DND-41 (cell line): Measurements from ENCODE around the gene RNF14.

Experiments used
- ATAC-seq: fragments of 200-7000 bp; cut with Tn5 transposase; 3 replicates; pipeline ENCODE4 v1.9.1; 2021; ENCODE audit warnings: low read depth; ENCODE audit not compliant: insufficient read depth
- DNase-seq: peaks from one replicate; pipeline ENCODE4 v3.0.0-alpha.2; 2020
- H2AFZ ChIP-seq: 2 replicates; pipeline ENCODE4 v1.6.0; 2012; ENCODE audit warnings: low read depth, low read length
- H3K27ac ChIP-seq: 2 replicates; pipeline ENCODE4 v1.5.1; 2012; ENCODE audit warnings: low read length, inconsistent platforms
- H3K27me3 ChIP-seq: fragments of 200-600 bp; sonication (generic); 2 replicates; pipeline ENCODE4 v1.6.0; 2012; ENCODE audit warnings: low read length, mild to moderate bottlenecking, inconsistent platforms; ENCODE audit not compliant: insufficient read depth, poor library complexity
- H3K36me3 ChIP-seq: 2 replicates; pipeline ENCODE4 v1.5.1; 2012; ENCODE audit warnings: low read length, inconsistent platforms; ENCODE audit not compliant: insufficient read depth
- H3K4me1 ChIP-seq: 2 replicates; pipeline ENCODE4 v1.5.1; 2012; ENCODE audit warnings: mild to moderate bottlenecking, low read length; ENCODE audit not compliant: insufficient read depth
- H3K4me2 ChIP-seq: 2 replicates; pipeline ENCODE4 v1.6.0; 2012; ENCODE audit warnings: mild to moderate bottlenecking, moderate library complexity, low read length, inconsistent platforms; ENCODE audit not compliant: insufficient read depth
- H3K4me3 ChIP-seq, 2 experiments: fragments of 200-600 bp in 1 of 2; shearing (Covaris generic) in 1 of 2; 2 replicates each; pipeline ENCODE4 v1.5.1; 2012 to 2016; ENCODE audit warnings: inconsistent platforms in 2 of 2, low read length in 2 of 2, mild to moderate bottlenecking in 2 of 2, low read depth in 1 of 2, moderate library complexity in 1 of 2
- H3K79me2 ChIP-seq: 2 replicates; pipeline ENCODE4 v1.6.0; 2012; ENCODE audit warnings: low read length, inconsistent platforms; ENCODE audit not compliant: insufficient read depth
- H3K9ac ChIP-seq: 2 replicates; pipeline ENCODE4 v1.6.0; 2012; ENCODE audit warnings: low read depth, mild to moderate bottlenecking, inconsistent platforms, low read length, moderate library complexity
- H3K9me3 ChIP-seq: 2 replicates; pipeline ENCODE4 v1.5.1; 2012; ENCODE audit warnings: low read length, moderate library complexity, mild to moderate bottlenecking, inconsistent platforms; ENCODE audit not compliant: insufficient read depth, severe bottlenecking
- H4K20me1 ChIP-seq: 2 replicates; pipeline ENCODE4 v1.6.0; 2012; ENCODE audit warnings: low read length; ENCODE audit not compliant: insufficient read depth
- CTCF ChIP-seq: IDR thresholded peaks from 2 replicates; pipeline ENCODE4 v1.5.1; 2012; ENCODE audit warnings: borderline replicate concordance, low read length, moderate library complexity, mild to moderate bottlenecking; ENCODE audit not compliant: poor library complexity, severe bottlenecking; ENCODE audit errors: extremely low read depth
- EZH2 ChIP-seq: IDR thresholded peaks from 3 replicates; pipeline ENCODE4 v1.6.1; 2012; ENCODE audit warnings: borderline replicate concordance, low read depth, mild to moderate bottlenecking, moderate library complexity, low read length, inconsistent platforms; ENCODE audit not compliant: severe bottlenecking

RNF14 gene

DNA sequence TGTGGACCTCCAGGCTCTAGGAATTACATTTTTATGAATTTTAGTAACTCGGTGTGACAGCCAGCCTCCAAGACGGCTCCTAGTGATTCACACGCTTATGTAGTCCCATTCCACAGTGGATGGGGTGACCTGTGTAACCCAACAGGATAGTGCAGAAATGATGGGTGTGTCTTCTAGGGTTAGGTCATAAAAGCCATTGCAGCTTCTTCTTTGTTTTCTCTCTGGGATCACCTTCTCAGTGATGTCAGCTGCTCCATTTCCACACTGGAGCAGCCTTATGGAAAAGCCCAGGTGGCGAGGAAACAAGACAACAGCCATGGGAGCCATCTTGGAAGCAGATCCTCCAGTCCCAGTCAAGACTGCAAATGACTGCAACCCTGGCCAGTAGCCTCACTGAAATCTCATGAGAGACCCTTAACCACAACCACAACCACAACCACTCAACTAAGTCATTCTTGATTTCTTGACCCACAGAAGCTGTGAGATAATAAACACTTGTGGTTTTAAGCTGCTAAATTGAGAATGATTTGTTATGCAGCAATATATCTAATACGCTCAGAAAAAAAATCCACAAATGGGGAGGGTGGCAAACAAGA, 49.0 kb downstream of the RNF14 start:
- H3K36me3 ChIP-seq, result no peaks in the 10 kb centered on the region
- TF ChIP-seq EZH2 (no peak), CTCF (no peak)
- H3K4me1 ChIP-seq, result peaks cover 39% of the 10 kb centered on the region
- H3K9ac ChIP-seq, result no peak overlapping the region
- DNase-seq, result peak; percentile 20
- no peak overlapping the region for H3K4me3 ChIP-seq
- H4K20me1 ChIP-seq, result no peaks in the 10 kb centered on the region
- H3K79me2 ChIP-seq, result no peaks in the 10 kb centered on the region
- H3K4me2 ChIP-seq, result no peak overlapping the region
- no peak overlapping the region for H3K27ac ChIP-seq
- no peak overlapping the region for H2AFZ ChIP-seq
- peaks cover 4% of the 10 kb centered on the region for H3K9me3 ChIP-seq
- H3K27me3 ChIP-seq, result no peaks in the 10 kb centered on the region
- ATAC-seq, result no peak

DNA sequence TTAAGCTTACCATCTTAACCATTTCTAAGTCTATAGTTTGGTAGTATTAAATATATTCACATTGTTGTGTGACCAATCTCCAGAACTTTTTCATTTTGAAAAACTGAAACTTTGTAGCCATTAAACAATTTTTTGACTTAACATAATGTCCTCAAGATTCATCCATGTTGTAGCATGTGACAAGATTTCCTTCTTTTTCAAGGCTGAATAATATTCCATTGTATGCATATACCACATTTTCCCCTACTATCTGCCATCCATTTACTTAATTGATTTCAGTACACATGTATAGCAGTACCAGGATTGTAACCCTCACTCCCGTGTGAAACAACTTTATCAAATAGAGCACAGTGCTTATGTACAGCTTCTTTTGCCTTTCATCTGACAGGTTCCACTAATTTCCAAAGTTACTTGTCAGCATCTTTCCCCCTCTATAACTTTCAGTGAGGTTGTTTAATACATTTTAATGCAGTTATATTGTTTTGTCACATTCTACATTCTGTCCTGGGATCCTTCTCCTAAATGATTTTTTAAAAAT, 51.3 kb downstream of the RNF14 start:
- H3K36me3 ChIP-seq, result no peaks in the 10 kb centered on the region
- H3K9me3 ChIP-seq, result peaks cover 4% of the 10 kb centered on the region
- no peaks in the 10 kb centered on the region for H4K20me1 ChIP-seq
- TF ChIP-seq CTCF, result no peak
- TF ChIP-seq EZH2, result no peak
- no peak overlapping the region for H3K4me3 ChIP-seq
- H3K4me1 ChIP-seq, result peaks cover 31% of the 10 kb centered on the region
- no peak overlapping the region for H3K9ac ChIP-seq
- no peak overlapping the region for H3K4me2 ChIP-seq
- ATAC-seq (no peak), DNase-seq (no peak)
- H3K79me2 ChIP-seq, result no peaks in the 10 kb centered on the region
- H3K27me3 ChIP-seq, result no peaks in the 10 kb centered on the region
- H2AFZ ChIP-seq, result no peak overlapping the region
- H3K27ac ChIP-seq, result no peak overlapping the region

DNA sequence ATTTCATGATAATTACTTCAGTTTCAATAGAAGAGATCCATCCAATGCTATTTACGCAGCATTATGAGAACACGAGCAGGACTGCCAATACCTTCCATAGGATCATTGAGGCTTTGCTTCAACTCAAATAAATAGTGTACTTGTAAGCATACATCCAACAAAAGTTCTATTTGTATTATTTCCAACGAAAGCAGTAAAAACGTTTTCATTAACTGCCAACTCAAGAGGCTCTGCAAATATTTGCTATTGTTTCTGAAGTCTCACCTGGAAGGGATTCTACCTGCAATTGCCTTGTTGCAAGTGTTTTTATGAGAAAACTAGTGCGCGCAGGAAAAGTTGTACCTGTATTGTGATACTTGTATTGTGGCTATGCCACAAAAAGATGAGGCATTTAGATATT, 54.9 kb downstream of the RNF14 start:
- Histone ChIP-seq H3K4me3 (no peak overlapping the region), H3K9me3 (peaks cover 4% of the 10 kb centered on the region), H2AFZ (peak overlapping the region; percentile 95), H3K9ac (peak overlapping the region; percentile 63; the same call in 1 of the 2 replicates), H4K20me1 (no peaks in the 10 kb centered on the region), H3K27ac (no peak overlapping the region), H3K36me3 (no peaks in the 10 kb centered on the region), H3K4me1 (peaks cover 20% of the 10 kb centered on the region), H3K79me2 (no peaks in the 10 kb centered on the region), H3K27me3 (no peaks in the 10 kb centered on the region), H3K4me2 (peak overlapping the region; percentile 69)
- ATAC-seq (no peak), DNase-seq (no peak)
- TF ChIP-seq EZH2 (no peak), CTCF (no peak)
